Adrenal gland (tissue), 5 donors: ENCODE data around the gene BSND.

ENCODE experiments used
- POLR2A ChIP-seq, 2 donors: fragments of 450-650 bp; IDR thresholded peaks; one replicate each; pipeline ENCODE4 v1.6.1; 2017; ENCODE audit warnings: antibody characterized with exemption in 2 of 2, mild to moderate bottlenecking in 2 of 2, moderate library complexity in 1 of 2
- TF ChIP-seq, protein P1 (sequence below), 6 experiments: fragments of 450-650 bp in 4 of 6; fragments of 200-600 bp in 2 of 6; sonication (generic) in 1 of 6; IDR thresholded peaks; 1 replicate in 5 of 6; 2 replicates in 1 of 6; pipeline versions ENCODE4 v1.5.1 to v1.8.0; 2016 to 2021; ENCODE audit warnings: antibody characterized with exemption in 6 of 6, mild to moderate bottlenecking in 2 of 6, moderate library complexity in 1 of 6
- donor health status: DM: no; HTN: no; CAD: no.

DNA sequence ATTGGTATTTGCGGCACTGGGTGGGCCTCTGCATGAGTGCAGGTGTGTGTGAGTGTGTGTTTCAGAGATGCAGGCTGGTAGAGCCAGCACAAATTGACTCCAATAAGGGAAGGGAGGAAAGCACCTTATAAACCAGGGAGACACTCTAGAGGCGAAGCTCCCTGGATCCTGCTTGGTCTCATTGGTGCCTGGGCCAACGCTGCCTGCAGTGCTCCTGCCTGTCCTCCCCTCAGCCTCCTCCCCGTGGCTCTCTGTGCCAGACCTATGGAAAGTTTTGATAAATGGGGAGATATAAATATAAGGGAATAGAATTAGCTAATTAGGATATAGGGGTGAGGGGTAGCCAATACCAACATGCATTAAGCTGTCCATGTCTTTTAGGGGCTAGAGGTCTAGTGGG, 2.6 kb downstream of the BSND start:
- TF ChIP-seq POLR2A (IDR thresholded peaks at IDR 0.05): no peak
- TF ChIP-seq, protein P1, sequence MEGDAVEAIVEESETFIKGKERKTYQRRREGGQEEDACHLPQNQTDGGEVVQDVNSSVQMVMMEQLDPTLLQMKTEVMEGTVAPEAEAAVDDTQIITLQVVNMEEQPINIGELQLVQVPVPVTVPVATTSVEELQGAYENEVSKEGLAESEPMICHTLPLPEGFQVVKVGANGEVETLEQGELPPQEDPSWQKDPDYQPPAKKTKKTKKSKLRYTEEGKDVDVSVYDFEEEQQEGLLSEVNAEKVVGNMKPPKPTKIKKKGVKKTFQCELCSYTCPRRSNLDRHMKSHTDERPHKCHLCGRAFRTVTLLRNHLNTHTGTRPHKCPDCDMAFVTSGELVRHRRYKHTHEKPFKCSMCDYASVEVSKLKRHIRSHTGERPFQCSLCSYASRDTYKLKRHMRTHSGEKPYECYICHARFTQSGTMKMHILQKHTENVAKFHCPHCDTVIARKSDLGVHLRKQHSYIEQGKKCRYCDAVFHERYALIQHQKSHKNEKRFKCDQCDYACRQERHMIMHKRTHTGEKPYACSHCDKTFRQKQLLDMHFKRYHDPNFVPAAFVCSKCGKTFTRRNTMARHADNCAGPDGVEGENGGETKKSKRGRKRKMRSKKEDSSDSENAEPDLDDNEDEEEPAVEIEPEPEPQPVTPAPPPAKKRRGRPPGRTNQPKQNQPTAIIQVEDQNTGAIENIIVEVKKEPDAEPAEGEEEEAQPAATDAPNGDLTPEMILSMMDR (IDR thresholded peaks at IDR 0.05): no peak
